Activated CD4-positive, alpha-beta memory T cell treated with anti-CD3 and anti-CD28 coated beads for 36 hours (primary cell): ENCODE results near the gene SIPA1L3. TPM values are rescaled to one million over a fixed set of nuclear protein-coding genes. Genes with fewer than 3 reads are reported as not detected.
"Not testable (repeated sequence)": the region's sequence is repeated elsewhere in the genome, so short reads cannot be mapped to it uniquely, and the experiment has no call there.

Source experiments
- CTCF ChIA-PET: fragments of 350-600 bp; sonication (Branson Sonifier 250); formaldehyde crosslinking; loops from one replicate; lab custom pipeline; 2021; ENCODE audit warnings: antibody characterized with exemption, inconsistent platforms; lab: Charles Lee
- POLR2A ChIA-PET: fragments of 350-600 bp; sonication (Branson Sonifier 250); formaldehyde crosslinking; loops from one replicate; lab custom pipeline; 2021; ENCODE audit warnings: antibody characterized with exemption; lab: Charles Lee
- DNase-seq: peaks from one replicate; pipeline ENCODE4 v3.0.0-alpha.2; 2020
- H3K27ac Mint-ChIP-seq: one replicate; pipeline ENCODE4 v1.8.0; 2021; ENCODE audit warnings: mixed read lengths
- H3K27me3 Mint-ChIP-seq: one replicate; pipeline ENCODE4 v1.8.0; 2021; ENCODE audit warnings: mixed read lengths
- H3K36me3 Mint-ChIP-seq: one replicate; pipeline ENCODE4 v1.8.0; 2021; ENCODE audit warnings: mixed read lengths
- H3K4me1 Mint-ChIP-seq: one replicate; pipeline ENCODE4 v1.8.0; 2021; ENCODE audit warnings: low read depth, mixed read lengths
- H3K4me3 Mint-ChIP-seq: one replicate; pipeline ENCODE4 v1.8.0; 2021; ENCODE audit warnings: mild to moderate bottlenecking, mixed read lengths
- H3K9me3 Mint-ChIP-seq: one replicate; pipeline ENCODE4 v1.8.0; 2021; ENCODE audit warnings: mixed read lengths
- intact Hi-C: fragments of 100-400 bp; cut with micrococcal nuclease; formaldehyde crosslinking; loops from one replicate; pipeline ENCODE4 v1.15.1; 2023
- total RNA-seq, 2 experiments: library from RNA; stranded (reverse); gene quantifications; one replicate each; pipeline ENCODE4 v1.2.3, GENCODE V29; 2021

The SIPA1L3 gene
- 10 to 100 TPM; 10.3 to 12.1 TPM for total RNA-seq

- peak within 1 kb of the TSS; percentile 73 for H3K4me3 Mint-ChIP-seq
- H3K27ac Mint-ChIP-seq, result peak within 1 kb of the TSS; percentile 74
- ChIA-PET CTCF (interaction anchor here (0.6 to 3.5 kb wide), 14 partner anchors 9 to 828 kb away, joined by 3 to 20 read pairs (median 4); partner anchors contain the start of genes CATSPERG and FAM98C), POLR2A (interaction anchor here (0.6 to 1.6 kb wide), 6 partner anchors 11 to 174 kb away, joined by 3 to 5 read pairs (median 4); partner anchors contain the start of gene ZNF573)
- no peaks in the 10 kb centered on the region for H3K36me3 Mint-ChIP-seq
- peaks cover 19% of the 10 kb centered on the region for H3K4me1 Mint-ChIP-seq
- no peaks in the 10 kb centered on the region for H3K27me3 Mint-ChIP-seq
- no peaks in the 10 kb centered on the region for H3K9me3 Mint-ChIP-seq
- peak; percentile 96 for DNase-seq
- intact Hi-C loops, result loop anchor here (1.0 to 5.0 kb wide), 8 partner anchors 95 to 467 kb away; partner anchors contain the start of genes KCNK6, PSMD8 and YIF1B
Observed at GRCh38 chr19:37906869-37907734, at the start of gene SIPA1L3. TSS of gene SIPA1L3 (plus strand) at chr19:37907208. CDS start at chr19:38081566, 174,358 bp downstream.

- H3K4me1 Mint-ChIP-seq, result no peaks in the 10 kb centered on the region
- intact Hi-C loops, result no loop called here
- H3K27ac Mint-ChIP-seq, result no peak overlapping the region
- CTCF ChIA-PET, result no interaction called here
- no peaks in the 10 kb centered on the region for H3K9me3 Mint-ChIP-seq
- POLR2A ChIA-PET, result no interaction called here
- no peaks in the 10 kb centered on the region for H3K27me3 Mint-ChIP-seq
- no peak for DNase-seq
- H3K36me3 Mint-ChIP-seq, result no peaks in the 10 kb centered on the region
- H3K4me3 Mint-ChIP-seq, result no peak overlapping the region
Observed at GRCh38 chr19:37864501-37864900, 42.5 kb upstream of the SIPA1L3 start.

DNA sequence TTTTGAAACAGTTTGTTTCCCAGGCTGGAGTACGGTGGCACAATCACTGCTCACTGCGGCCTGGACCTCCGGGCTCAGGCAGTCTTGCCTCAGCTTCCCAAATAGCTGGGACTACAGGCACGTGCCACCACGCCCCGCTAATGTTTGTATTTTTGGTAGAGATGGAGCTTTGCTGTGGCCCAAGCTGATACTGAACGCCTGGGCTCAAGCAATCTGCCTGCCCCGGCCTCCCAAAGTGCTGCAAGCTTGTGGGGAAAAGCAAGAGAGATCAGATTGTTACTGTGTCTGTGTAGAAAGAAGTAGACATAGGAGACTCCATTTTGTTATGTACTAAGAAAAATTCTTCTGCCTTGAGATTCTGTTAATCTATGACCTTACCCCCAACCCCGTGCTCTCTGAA, 41.1 kb upstream of the SIPA1L3 start:
- H3K4me1 Mint-ChIP-seq, H3K27me3 Mint-ChIP-seq, H3K27ac Mint-ChIP-seq, H3K9me3 Mint-ChIP-seq, intact Hi-C loops, CTCF ChIA-PET, H3K36me3 Mint-ChIP-seq, H3K4me3 Mint-ChIP-seq, POLR2A ChIA-PET, DNase-seq: not testable (repeated sequence)

DNA sequence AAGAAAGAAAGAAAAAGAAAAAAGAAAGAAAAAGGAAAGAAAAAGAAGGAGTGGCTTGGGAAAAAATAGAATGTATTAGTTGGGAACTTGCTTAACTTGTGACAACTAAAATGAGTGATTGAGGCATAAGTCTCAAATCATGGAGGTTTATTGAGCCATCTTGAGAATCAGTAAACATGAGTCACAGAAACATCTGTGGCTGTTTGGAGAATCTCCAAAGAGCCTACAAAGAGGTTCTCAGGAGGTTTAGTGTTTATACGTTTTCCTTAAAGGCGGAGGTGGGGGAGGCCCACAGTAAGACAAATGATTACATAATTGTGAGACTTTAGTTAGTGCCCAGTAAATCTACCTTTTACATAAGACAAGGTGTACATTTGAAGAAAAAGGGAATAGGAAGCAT, 39.2 kb upstream of the SIPA1L3 start:
- no peaks in the 10 kb centered on the region for H3K36me3 Mint-ChIP-seq
- no peak for DNase-seq
- intact Hi-C loops, result no loop called here
- no peak overlapping the region for H3K27ac Mint-ChIP-seq
- ChIA-PET POLR2A (no interaction called here), CTCF (no interaction called here)
- no peaks in the 10 kb centered on the region for H3K9me3 Mint-ChIP-seq
- no peak overlapping the region for H3K4me3 Mint-ChIP-seq
- no peaks in the 10 kb centered on the region for H3K27me3 Mint-ChIP-seq
- H3K4me1 Mint-ChIP-seq, result no peaks in the 10 kb centered on the region

GRCh38 chr19:37869766-37870340, 37.2 kb upstream of the SIPA1L3 start:
- DNase-seq, result no peak
- no peaks in the 10 kb centered on the region for H3K36me3 Mint-ChIP-seq
- POLR2A ChIA-PET, result no interaction called here

GRCh38 chr19:37872383-37872782, 34.6 kb upstream of the SIPA1L3 start:
- DNase-seq, result no peak
- H3K4me3 Mint-ChIP-seq, result no peak overlapping the region
- H3K36me3 Mint-ChIP-seq, result no peaks in the 10 kb centered on the region
- H3K4me1 Mint-ChIP-seq, result no peaks in the 10 kb centered on the region
- CTCF ChIA-PET, result no interaction called here
- no peak overlapping the region for H3K27ac Mint-ChIP-seq
- intact Hi-C loops, result no loop called here
- H3K9me3 Mint-ChIP-seq, result no peaks in the 10 kb centered on the region
- POLR2A ChIA-PET, result no interaction called here
- H3K27me3 Mint-ChIP-seq, result no peaks in the 10 kb centered on the region

More at GRCh38 chr19:37869766-37870340, 37.2 kb upstream of the SIPA1L3 start:
- no peaks in the 10 kb centered on the region for H3K27me3 Mint-ChIP-seq
- no peak overlapping the region for H3K4me3 Mint-ChIP-seq
- intact Hi-C loops, result no loop called here
- CTCF ChIA-PET, result no interaction called here
- H3K9me3 Mint-ChIP-seq, result no peaks in the 10 kb centered on the region
- no peaks in the 10 kb centered on the region for H3K4me1 Mint-ChIP-seq
- no peak overlapping the region for H3K27ac Mint-ChIP-seq

DNA sequence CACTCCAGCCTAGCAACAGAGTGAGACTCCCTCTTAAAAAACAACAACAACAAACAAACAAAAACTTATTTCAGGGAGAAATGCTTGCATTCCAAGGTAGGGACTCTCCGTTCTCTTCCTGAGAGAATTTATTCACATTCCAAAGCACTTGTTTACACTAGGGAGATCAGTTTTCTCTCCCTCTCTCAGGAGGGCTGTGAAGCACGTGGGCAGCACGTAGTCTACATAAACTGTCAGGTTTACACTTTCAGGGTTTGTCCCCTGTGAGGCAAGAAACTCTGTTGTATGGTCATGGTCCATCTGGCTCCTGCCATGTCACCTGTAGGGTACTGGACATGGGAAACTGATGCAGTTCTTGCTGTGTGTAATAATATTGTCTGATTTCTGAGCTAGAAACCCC, 32.2 kb upstream of the SIPA1L3 start:
- no peaks in the 10 kb centered on the region for H3K27me3 Mint-ChIP-seq
- H3K9me3 Mint-ChIP-seq, result no peaks in the 10 kb centered on the region

DNA sequence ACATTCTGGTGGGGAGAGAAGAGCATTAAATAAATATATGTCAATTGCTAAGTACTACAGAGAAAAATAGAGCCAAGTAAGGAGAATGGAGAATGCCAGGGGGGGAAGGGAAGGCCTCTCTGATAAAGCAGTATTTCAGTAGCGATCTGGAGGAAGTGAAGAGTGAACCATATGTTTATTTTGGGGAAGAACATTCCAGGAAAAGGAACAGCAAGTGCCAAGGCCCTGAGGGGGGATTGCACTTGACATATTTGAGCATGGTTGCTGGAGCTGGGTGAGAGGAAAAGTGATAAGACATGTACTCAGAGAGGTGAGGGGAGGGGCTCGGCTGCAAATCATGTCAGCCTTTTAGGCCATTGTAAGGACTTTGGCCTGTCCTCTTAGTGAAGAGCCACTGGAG, 31.0 kb upstream of the SIPA1L3 start:
- no peak for DNase-seq
- Mint-ChIP-seq H3K27me3 (no peaks in the 10 kb centered on the region), H3K4me3 (no peak overlapping the region), H3K9me3 (no peaks in the 10 kb centered on the region), H3K4me1 (no peaks in the 10 kb centered on the region), H3K27ac (no peak overlapping the region), H3K36me3 (no peaks in the 10 kb centered on the region)
- CTCF ChIA-PET, result no interaction called here
- POLR2A ChIA-PET, result no interaction called here
- intact Hi-C loops, result no loop called here

More for the DNA sequence above, 32.2 kb upstream of the SIPA1L3 start:
- Mint-ChIP-seq H3K4me3 (no peak overlapping the region), H3K36me3 (no peaks in the 10 kb centered on the region), H3K27ac (no peak overlapping the region), H3K4me1 (no peaks in the 10 kb centered on the region)
- ChIA-PET POLR2A (no interaction called here), CTCF (no interaction called here)
- intact Hi-C loops, result no loop called here
- no peak for DNase-seq

GRCh38 chr19:37877147-37877546, 29.9 kb upstream of the SIPA1L3 start:
- DNase-seq, result no peak
- H3K4me1 Mint-ChIP-seq, result no peaks in the 10 kb centered on the region
- ChIA-PET CTCF (no interaction called here), POLR2A (no interaction called here)
- H3K27me3 Mint-ChIP-seq, result no peaks in the 10 kb centered on the region
- no peak overlapping the region for H3K27ac Mint-ChIP-seq
- intact Hi-C loops, result no loop called here
- no peak overlapping the region for H3K4me3 Mint-ChIP-seq
- peaks cover 8% of the 10 kb centered on the region for H3K9me3 Mint-ChIP-seq
- H3K36me3 Mint-ChIP-seq, result peaks cover 1% of the 10 kb centered on the region

DNA sequence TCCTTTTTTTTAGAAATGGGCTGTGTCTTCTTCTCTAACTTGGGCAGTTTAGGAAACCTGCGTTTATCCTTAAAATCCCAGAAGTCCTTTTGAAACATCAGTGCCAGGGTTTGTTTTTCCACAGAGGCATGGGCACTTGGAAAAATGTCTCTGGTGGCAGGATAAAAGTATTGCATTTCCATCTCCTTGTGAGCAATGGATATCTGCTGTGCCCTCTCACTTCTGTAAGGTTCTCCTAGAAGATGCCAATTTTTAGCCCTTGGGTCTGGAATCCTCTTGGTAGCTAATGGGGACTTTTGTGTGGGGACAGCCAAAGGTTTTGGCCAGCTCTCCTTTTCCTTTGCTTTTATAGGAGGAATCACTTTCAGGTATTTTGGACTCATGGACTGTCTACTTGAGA, 21.6 kb upstream of the SIPA1L3 start:
- DNase-seq, result no peak
- intact Hi-C loops, result no loop called here
- peaks cover 17% of the 10 kb centered on the region for H3K9me3 Mint-ChIP-seq
- ChIA-PET CTCF (interaction anchor here (1.3 kb wide), 1 partner anchor 17 kb away, joined by 3 read pairs; no protein-coding TSS in a partner anchor), POLR2A (no interaction called here)
- no peak overlapping the region for H3K27ac Mint-ChIP-seq
- peaks cover 1% of the 10 kb centered on the region for H3K36me3 Mint-ChIP-seq
- H3K4me3 Mint-ChIP-seq, result no peak overlapping the region
- no peaks in the 10 kb centered on the region for H3K4me1 Mint-ChIP-seq
- no peaks in the 10 kb centered on the region for H3K27me3 Mint-ChIP-seq

DNA sequence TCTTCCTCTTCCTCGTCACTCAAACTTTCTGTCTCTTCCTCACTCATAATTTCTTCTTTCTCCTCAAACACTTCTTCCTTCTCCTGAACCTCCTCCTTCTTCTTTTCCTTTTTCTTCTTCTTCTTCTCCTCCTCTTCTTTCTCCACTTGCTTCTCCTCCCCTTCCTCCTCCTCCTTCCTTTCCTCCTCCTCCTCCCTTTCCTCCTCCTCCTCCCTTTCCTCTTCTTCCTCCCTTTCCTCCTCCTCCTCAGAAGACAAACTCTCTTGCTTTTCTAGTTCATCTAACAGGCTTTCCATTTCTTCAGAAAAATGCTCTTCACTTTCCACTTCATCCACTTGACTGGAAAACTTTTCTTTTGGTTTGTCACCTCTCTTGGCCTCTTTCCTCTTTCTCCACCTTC, 20.4 kb upstream of the SIPA1L3 start:
- ChIA-PET CTCF (no interaction called here), POLR2A (no interaction called here)
- Mint-ChIP-seq H3K27ac (no peak overlapping the region), H3K4me1 (no peaks in the 10 kb centered on the region), H3K9me3 (peaks cover 14% of the 10 kb centered on the region), H3K36me3 (peaks cover 1% of the 10 kb centered on the region), H3K27me3 (peaks cover 3% of the 10 kb centered on the region), H3K4me3 (no peak overlapping the region)
- intact Hi-C loops, result no loop called here
- DNase-seq, result no peak

DNA sequence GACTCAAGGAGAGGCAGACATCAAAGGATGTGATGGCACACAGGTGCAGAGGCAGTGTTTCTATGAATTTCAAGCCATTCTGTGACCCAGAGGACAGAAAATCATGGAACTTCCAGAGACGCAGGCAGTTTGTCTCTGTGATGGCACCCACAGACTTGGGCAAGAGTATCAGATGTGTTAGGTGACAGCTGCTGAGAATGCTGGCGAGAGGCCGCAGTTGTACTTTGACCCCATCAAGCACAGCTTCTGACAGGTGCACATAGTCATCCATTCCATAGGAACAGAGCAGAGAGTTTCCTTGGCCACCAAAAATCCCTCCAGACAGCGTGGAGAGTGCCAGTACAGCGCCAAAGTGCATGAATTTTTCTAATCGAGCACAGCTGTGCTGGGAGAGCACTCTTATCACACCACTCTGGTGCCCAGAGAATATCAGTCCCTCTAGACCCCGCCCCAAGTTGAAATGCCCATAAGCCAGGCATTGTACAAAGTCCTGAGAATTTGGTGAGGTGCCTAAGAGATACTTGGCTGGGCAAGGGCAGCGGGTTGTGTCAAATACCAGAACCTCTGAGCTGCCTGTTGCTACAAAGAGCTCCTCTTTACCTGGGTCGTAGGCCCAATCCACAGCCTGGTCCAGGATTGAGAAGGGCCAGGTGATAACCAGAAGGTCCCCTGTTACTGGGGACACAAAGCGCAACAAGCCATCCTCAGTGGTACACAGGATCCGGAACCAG, 13.0 kb upstream of the SIPA1L3 start:
- H3K9me3 Mint-ChIP-seq, result no peaks in the 10 kb centered on the region
- ChIA-PET CTCF (interaction anchor here (0.9 kb wide), 1 partner anchor 9 kb away, joined by 3 read pairs; no protein-coding TSS in a partner anchor), POLR2A (no interaction called here)
- intact Hi-C loops, result no loop called here
- no peaks in the 10 kb centered on the region for H3K36me3 Mint-ChIP-seq
- H3K4me1 Mint-ChIP-seq, result no peaks in the 10 kb centered on the region
- H3K27ac Mint-ChIP-seq, result no peak overlapping the region
- H3K27me3 Mint-ChIP-seq, result peaks cover 15% of the 10 kb centered on the region
- no peak for DNase-seq
- no peak overlapping the region for H3K4me3 Mint-ChIP-seq
